HepG2 (cell line): ENCODE results near the gene SPHK1. TPM values are rescaled to one million over a fixed set of nuclear protein-coding genes. Genes with fewer than 3 reads are reported as not detected.

ENCODE experiments used
- DR1 ChIP-seq: sonication (generic); formaldehyde crosslinking; IDR thresholded peaks from 2 replicates; pipeline ENCODE4 v1.8.0; 2021; ENCODE audit warnings: mild to moderate bottlenecking, missing genetic modification reagents, inconsistent platforms
- ELF3 ChIP-seq: IDR thresholded peaks from 2 replicates; pipeline ENCODE4 v1.6.1; 2016; ENCODE audit warnings: missing genetic modification reagents, missing compliant biosample characterization
- EZH2 ChIP-seq: conservative IDR thresholded peaks from 2 replicates; pipeline ENCODE4 v1.6.1; 2012; ENCODE audit warnings: mild to moderate bottlenecking, low read depth, low read length, moderate library complexity
- HMGXB3 ChIP-seq: sonication (generic); formaldehyde crosslinking; IDR thresholded peaks from 2 replicates; pipeline ENCODE4 v1.4.0; 2020; ENCODE audit warnings: missing genetic modification reagents, borderline replicate concordance
- HOMEZ ChIP-seq: IDR thresholded peaks from 2 replicates; pipeline ENCODE4 v1.6.1; 2016; ENCODE audit warnings: low read depth
- KDM1A ChIP-seq: IDR thresholded peaks from 2 replicates; pipeline ENCODE4 v1.6.1; 2016; ENCODE audit warnings: missing compliant biosample characterization
- MXI1 ChIP-seq: IDR thresholded peaks from 3 replicates; pipeline ENCODE4 v1.6.1; 2012; ENCODE audit warnings: low read depth, low read length, inconsistent platforms, borderline replicate concordance
- NFE2 ChIP-seq: sonication (generic); formaldehyde crosslinking; IDR thresholded peaks from 2 replicates; pipeline ENCODE4 v1.4.0; 2020; ENCODE audit warnings: missing genetic modification reagents
- NKX3-1 ChIP-seq: sonication (generic); formaldehyde crosslinking; IDR thresholded peaks from 2 replicates; pipeline ENCODE4 v1.5.0; 2020; ENCODE audit warnings: missing genetic modification reagents
- PRDM4 ChIP-seq: sonication (generic); formaldehyde crosslinking; IDR thresholded peaks from 2 replicates; pipeline ENCODE4 v1.9.0; 2021; ENCODE audit warnings: missing genetic modification reagents, borderline replicate concordance
- RBM22 ChIP-seq: fragments of 200-400 bp; formaldehyde crosslinking; optimal IDR thresholded peaks from 2 replicates; pipeline ENCODE3; 2017; ENCODE audit warnings: mild to moderate bottlenecking, low read length, moderate library complexity
- RFXAP ChIP-seq: sonication (generic); formaldehyde crosslinking; IDR thresholded peaks from 2 replicates; pipeline ENCODE4 v1.4.0; 2020; ENCODE audit warnings: missing genetic modification reagents, borderline replicate concordance
- RORA ChIP-seq: sonication (generic); formaldehyde crosslinking; IDR thresholded peaks from 2 replicates; pipeline ENCODE4 v1.5.0; 2020; ENCODE audit warnings: mild to moderate bottlenecking, missing genetic modification reagents, moderate library complexity
- SRY ChIP-seq: sonication (generic); formaldehyde crosslinking; IDR thresholded peaks from 2 replicates; pipeline ENCODE4 v1.8.0; 2022; ENCODE audit warnings: mild to moderate bottlenecking, missing genetic modification reagents
- TP53 ChIP-seq: sonication (generic); formaldehyde crosslinking; conservative IDR thresholded peaks from 2 replicates; pipeline ENCODE4 v1.4.0; 2020; ENCODE audit warnings: missing genetic modification reagents
- ZNF17 ChIP-seq: sonication (generic); formaldehyde crosslinking; IDR thresholded peaks from 2 replicates; pipeline ENCODE4 v1.5.0; 2020; ENCODE audit warnings: mild to moderate bottlenecking, missing genetic modification reagents
- ZNF335 ChIP-seq: sonication (generic); formaldehyde crosslinking; IDR thresholded peaks from 2 replicates; pipeline ENCODE4 v1.4.0; 2020; ENCODE audit warnings: missing genetic modification reagents
- ZNF598 ChIP-seq: sonication (generic); formaldehyde crosslinking; IDR thresholded peaks from 2 replicates; pipeline ENCODE4 v1.5.1; 2020; ENCODE audit warnings: mild to moderate bottlenecking, missing genetic modification reagents, borderline replicate concordance
- ZNF678 ChIP-seq: sonication (generic); formaldehyde crosslinking; IDR thresholded peaks from 2 replicates; pipeline ENCODE4 v1.4.0; 2020; ENCODE audit warnings: mild to moderate bottlenecking, missing genetic modification reagents
- ZNF749 ChIP-seq: sonication (generic); formaldehyde crosslinking; IDR thresholded peaks from 2 replicates; pipeline ENCODE4 v1.8.0; 2022; ENCODE audit warnings: mild to moderate bottlenecking, missing genetic modification reagents, moderate library complexity, borderline replicate concordance
- polyA plus RNA-seq, 8 experiments: library from polyadenylated mRNA; depleted of rRNA in 3 of 8; stranded (reverse) in 7 of 8; unstranded in 1 of 8; fragments of >200 nt; fragmentation: Illumina TruSeq in 4 of 8; extraction: Trizol in 4 of 8; gene quantifications; 2 replicates each; pipeline versions ENCODE4 v1.2.1 to v1.2.3, GENCODE V29; 2011 to 2016; ENCODE audit warnings: low read depth in 4 of 8, missing spikeins in 1 of 8, mixed read lengths in 1 of 8; ENCODE audit not compliant: insufficient read depth in 1 of 8
- total RNA-seq, 5 experiments: library from RNA; depleted of rRNA; stranded (reverse); fragments of >200 nt; fragmentation: Illumina TruSeq; extraction: Trizol; gene quantifications; 2 replicates each; pipeline ENCODE4 v1.2.3, GENCODE V29; 2016; ENCODE audit warnings: low read depth in 1 of 5
- TF ChIP-seq, protein P1 (sequence below): sonication (generic); formaldehyde crosslinking; IDR thresholded peaks from 2 replicates; pipeline ENCODE4 v1.5.0; 2020; ENCODE audit warnings: missing genetic modification reagents

Gene SPHK1
- total and polyA plus RNA-seq, 2 of the 13 experiments (the other 11 are each of a cell fraction or from before 2014, with no cell fraction given) = 129 to 160 TPM

GRCh38 chr17:76376318-76377133, 7.9 kb upstream of the SPHK1 start (continued):
- peak; percentile 54; the same call in 1 of the 2 replicates for TF ChIP-seq PRDM4 (CRISPR knock-in tag)
- TF ChIP-seq KDM1A = peak; percentile 4; the same call in 1 of the 2 replicates
- no peak for TF ChIP-seq ZNF17 (CRISPR knock-in tag)
- peak; percentile 50; the same call in 1 of the 2 replicates for TF ChIP-seq SRY (CRISPR knock-in tag)
- TF ChIP-seq RBM22 = peak; percentile 97
- peak; percentile 55; the same call in 1 of the 2 replicates for TF ChIP-seq HOMEZ
- TF ChIP-seq HMGXB3 = peak; percentile 65; the same call in 1 of the 2 replicates
- peak; percentile 82; the same call in 1 of the 2 replicates for TF ChIP-seq ZNF749 (CRISPR knock-in tag)
- TF ChIP-seq, protein P1, sequence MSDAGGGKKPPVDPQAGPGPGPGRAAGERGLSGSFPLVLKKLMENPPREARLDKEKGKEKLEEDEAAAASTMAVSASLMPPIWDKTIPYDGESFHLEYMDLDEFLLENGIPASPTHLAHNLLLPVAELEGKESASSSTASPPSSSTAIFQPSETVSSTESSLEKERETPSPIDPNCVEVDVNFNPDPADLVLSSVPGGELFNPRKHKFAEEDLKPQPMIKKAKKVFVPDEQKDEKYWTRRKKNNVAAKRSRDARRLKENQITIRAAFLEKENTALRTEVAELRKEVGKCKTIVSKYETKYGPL (CRISPR knock-in tag) = no peak
- peak; percentile 84; the same call in 1 of the 2 replicates for TF ChIP-seq RFXAP
- TF ChIP-seq ZNF598 (CRISPR knock-in tag) = no peak
- no peak for TF ChIP-seq ZNF678
- peak; percentile 36; the same call in 1 of the 2 replicates for TF ChIP-seq ZNF335
- peak; percentile 80 for TF ChIP-seq TP53 (CRISPR knock-in tag)
- no peak for TF ChIP-seq NFE2 (CRISPR knock-in tag)
- peak; percentile 78 for TF ChIP-seq NKX3-1 (CRISPR knock-in tag)
- TF ChIP-seq DR1 = peak; percentile 87; the same call in 1 of the 2 replicates
- TF ChIP-seq ELF3 (CRISPR knock-in tag) = peak; percentile 95
- TF ChIP-seq MXI1 = peak; percentile 29; the same call in 1 of the 3 replicates
- TF ChIP-seq RORA = no peak
- TF ChIP-seq EZH2 = no peak
